Right lung (tissue), 5 donors: Measurements from ENCODE around the gene SLC22A7. TPM values are rescaled to one million over a fixed set of nuclear protein-coding genes. Genes with fewer than 3 reads are reported as not detected.
"Not testable (repeated sequence)": the region's sequence is repeated elsewhere in the genome, so short reads cannot be mapped to it uniquely, and the experiment has no call there.

Experiments
- DNase-seq, 2 donors: peaks; one replicate each; pipeline ENCODE4 v3.0.0-alpha.2; 2013
- polyA plus RNA-seq, 5 donors: library from polyadenylated mRNA; unstranded; fragments of 120-200 nt; gene quantifications; one replicate each; pipeline versions ENCODE4 v1.2.1 to v1.2.3, GENCODE V29; 2013; ENCODE audit warnings: inconsistent platforms in 1 of 5, low replicate concordance in 1 of 5; ENCODE audit not compliant: insufficient read length in 5 of 5, insufficient read depth in 1 of 5

The SLC22A7 gene
- polyA plus RNA-seq, 5 donors = 0.17 to 0.39 (median 0.24) TPM; not detected in 1

DNA sequence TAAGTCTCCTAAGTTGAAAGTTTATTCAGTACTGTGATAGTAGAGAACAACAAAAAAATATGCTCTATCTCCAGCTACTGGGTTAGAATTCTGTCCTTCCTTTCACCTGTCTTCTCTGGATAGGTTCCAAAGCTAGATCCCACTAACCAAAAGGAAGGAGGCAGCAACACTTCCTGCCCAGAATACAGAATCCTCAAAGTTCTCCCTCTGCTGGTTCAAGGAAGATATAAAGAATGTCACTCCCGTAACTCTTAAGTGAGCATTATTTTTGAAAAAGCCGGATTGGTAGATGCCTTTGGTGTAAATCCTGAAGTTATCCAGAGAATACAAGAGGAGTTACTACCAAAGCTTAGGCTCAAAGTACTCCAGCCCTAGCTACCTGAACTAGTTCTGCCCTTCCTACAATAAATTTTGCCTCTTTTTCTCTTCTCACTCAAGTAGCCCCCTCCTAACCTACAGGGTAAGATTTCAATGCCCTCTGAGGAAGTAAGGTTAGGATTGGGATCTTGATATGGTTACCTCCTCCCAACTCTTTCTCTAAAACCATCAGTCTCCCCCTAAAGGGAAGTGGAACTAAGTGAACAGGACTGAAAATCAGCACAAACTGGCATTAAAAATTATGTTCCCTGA, 36.5 kb downstream of the SLC22A7 start:
- peak; percentile 26 to 30 for DNase-seq

DNA sequence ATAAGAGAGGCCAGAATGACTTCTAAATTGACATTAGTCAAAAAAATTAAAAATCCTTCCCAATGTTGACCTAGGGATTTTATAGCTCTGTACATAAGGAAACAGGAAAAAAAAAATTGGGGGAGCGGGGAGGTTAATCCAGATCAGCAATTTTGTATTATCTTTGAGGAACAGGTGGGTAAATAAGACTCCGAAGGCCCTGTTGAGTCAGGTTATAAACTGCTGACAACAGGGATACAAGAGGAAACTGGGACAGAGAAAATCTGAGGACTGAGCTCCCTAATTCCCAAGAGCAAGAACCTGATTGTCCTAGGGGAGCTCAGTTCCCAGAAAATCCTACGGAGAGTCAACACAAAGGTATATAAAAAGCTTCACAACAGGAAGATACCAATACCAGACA, 37.4 kb downstream of the SLC22A7 start:
- DNase-seq = no peak

DNA sequence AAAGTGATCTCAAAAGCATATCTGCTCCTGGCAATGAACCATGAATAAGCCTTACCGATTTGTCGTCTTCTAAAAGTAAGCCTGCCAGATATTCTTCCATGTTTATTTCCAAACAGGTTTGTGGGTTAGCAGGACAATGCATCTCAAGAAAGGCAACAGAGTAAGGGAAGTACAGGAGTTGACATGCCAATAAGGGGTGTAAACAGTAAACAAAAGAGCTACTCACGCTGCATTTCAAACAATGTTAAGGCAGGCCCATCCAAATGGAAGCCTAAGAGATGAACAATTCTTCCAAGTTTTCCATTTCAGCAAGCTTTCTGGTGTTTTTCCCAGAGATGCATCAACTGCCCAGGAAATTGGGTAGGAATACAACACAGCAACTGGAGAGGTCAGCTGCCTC, 38.3 kb downstream of the SLC22A7 start:
- DNase-seq = no peak

DNA sequence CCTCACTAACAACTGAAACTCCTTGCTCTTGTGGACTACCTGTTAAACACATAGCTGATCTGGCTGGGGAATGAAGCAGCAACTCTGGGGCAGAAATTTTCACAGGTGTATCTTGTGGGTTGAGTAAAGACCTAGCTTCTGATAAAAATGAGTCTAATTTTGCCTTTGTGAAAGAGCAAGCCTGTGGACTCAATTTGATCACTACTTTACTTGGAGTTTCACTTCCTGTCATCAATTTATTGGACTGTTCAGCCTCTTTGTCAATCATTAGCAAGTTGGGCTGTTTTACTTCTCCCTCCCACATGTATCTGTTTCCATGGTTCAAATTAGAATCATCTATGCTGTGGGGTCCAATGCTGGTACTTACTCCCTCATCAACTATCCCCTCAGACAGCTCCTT, 40.2 kb downstream of the SLC22A7 start:
- no peak for DNase-seq

DNA sequence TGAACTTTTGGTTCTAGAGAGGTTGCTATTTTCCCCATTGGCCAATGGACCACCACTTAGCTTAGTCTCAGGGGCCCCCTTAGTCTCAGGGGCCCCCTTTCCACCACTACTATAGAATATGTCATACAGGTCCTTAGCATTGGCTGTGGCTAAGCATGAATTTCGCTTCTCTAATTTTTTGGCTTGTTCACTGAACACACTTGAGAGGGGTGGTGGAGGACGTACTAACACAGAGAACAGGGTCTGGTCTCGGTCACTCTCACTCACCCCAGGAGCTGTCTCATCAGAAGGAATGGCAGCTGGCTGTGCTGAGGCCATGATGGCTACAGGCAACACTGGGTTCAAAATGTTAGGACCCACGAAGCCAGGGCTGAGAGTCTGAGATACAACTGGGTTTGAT, 41.1 kb downstream of the SLC22A7 start:
- no peak for DNase-seq

DNA sequence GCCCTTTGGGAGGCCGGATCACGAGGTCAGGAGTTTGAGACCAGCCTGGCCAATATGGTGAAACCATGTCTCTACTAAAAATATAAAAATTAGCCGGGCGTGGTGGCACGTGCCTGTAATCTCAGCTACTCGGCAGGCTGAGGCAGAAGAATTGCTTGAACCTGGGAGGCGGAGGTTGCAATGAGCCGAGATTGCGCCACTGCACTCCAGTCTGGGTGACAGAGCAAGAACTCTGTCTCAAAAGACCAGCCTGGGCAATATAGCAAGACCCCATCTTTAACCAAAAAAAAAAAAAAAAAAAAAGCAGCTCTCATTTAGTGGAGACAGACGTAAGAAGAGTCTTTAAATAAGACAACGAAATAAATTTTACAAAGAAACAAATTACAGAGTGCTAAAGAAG, 48.2 kb downstream of the SLC22A7 start:
- DNase-seq = not testable (repeated sequence)

DNA sequence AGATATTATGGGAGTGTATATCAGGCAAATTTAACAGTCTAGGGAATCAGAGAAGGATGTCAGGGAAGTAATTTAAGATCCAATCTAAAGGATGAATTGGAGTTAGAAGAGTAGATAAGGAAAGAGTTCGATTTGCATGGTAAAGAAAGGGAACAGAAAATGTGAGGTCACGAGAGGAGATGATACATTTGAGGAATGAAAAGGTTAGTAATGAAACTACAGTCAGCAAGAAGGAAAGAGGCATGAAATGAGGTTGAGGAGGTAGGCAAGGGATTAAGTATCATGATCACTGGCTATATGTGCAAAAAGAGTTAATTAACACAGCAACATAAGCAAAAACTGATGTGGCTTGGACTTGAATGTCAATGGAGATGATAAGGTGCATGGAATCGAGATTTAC, 49.0 kb downstream of the SLC22A7 start:
- DNase-seq = no peak

DNA sequence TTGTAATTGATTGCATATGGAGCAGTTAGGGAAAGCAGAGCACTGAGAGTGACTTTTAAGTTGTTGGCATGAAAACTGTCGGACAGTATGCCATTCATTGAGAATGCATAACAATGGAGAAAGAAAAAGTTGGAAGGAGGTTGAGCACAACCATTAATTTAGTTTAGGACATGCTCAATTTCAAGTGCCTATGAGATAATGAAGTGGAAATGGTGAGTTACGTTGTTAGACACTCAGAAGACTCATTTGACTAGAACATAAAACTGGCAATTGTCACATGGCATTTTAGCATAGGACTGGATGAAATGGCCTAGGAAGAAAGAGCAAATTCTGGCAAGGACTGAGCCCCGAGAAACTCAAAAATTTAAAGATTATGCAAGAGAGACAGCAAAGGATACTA, 49.4 kb downstream of the SLC22A7 start:
- DNase-seq = no peak

DNA sequence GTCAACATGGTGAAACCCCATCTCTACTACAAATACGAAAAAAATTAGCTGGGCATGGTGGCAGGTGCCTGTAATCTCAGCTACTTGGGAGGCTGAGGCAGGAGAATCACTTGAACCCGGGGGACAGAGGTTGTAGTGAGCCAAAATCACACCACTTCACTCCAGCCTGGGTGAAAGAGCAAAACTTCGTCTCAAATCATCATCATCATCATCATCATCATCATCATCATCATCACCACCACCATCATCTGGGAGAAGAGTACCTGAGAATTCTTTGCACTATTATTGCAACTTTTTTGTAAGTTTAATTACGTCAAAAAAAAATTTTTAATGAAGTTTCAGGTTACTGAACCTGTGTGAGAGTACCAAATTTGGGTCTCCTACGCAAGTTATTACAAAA, 53.9 kb downstream of the SLC22A7 start:
- DNase-seq = not testable (repeated sequence)

Other genes starting within 250 kb of the SLC22A7 start
- gene CUL7, start 244.4 kb upstream of the SLC22A7 start, polyA plus RNA-seq = 10 to 100 TPM; 33.6 to 51.1 (median 42.4) TPM
- gene MRPL2, start 238.8 kb upstream of the SLC22A7 start, polyA plus RNA-seq = 10 to 100 TPM; 35.8 to 54.1 (median 43.8) TPM
- 10 to 100 TPM; 44.0 to 59.8 (median 45.1) TPM for gene KLC4, start 238.6 kb upstream of the SLC22A7 start, polyA plus RNA-seq
- 100 to 1,000 TPM; 232 to 304 (median 271) TPM for gene PTK7, start 221.9 kb upstream of the SLC22A7 start, polyA plus RNA-seq
- gene SRF, start 127.0 kb upstream of the SLC22A7 start, polyA plus RNA-seq = 10 to 100 TPM; 20.5 to 31.5 (median 27.1) TPM
- gene CUL9, start 116.1 kb upstream of the SLC22A7 start, polyA plus RNA-seq = 10 to 100 TPM; 32.2 to 40.3 (median 37.6) TPM
- gene DNPH1, start 68.8 kb upstream of the SLC22A7 start, polyA plus RNA-seq = 10 to 100 TPM; 21.3 to 44.9 (median 28.6) TPM
- under 1 TPM; 0.27 to 0.87 (median 0.56) TPM for gene TTBK1, start 54.8 kb upstream of the SLC22A7 start, polyA plus RNA-seq
- 1 to 10 TPM; 3.1 to 6.2 (median 3.9) TPM for gene CRIP3, start 10.6 kb downstream of the SLC22A7 start, polyA plus RNA-seq
- 10 to 100 TPM; 25.8 to 35.4 (median 31.6) TPM for gene ZNF318, start 71.4 kb downstream of the SLC22A7 start, polyA plus RNA-seq
- 10 to 100 TPM; 19.7 to 29.2 (median 25.5) TPM for gene ABCC10, start 129.3 kb downstream of the SLC22A7 start, polyA plus RNA-seq
- 1 to 10 TPM; 1.2 to 2.6 (median 1.8) TPM for gene DLK2, start 157.3 kb downstream of the SLC22A7 start, polyA plus RNA-seq
- 10 to 100 TPM; 32.6 to 45.4 (median 42.9) TPM for gene TJAP1, start 179.3 kb downstream of the SLC22A7 start, polyA plus RNA-seq
- gene LRRC73, start 212.1 kb downstream of the SLC22A7 start, polyA plus RNA-seq = 1 to 10 TPM in 1 of 5 donors, under 1 TPM in 4; 0.20 to 1.0 (median 0.58) TPM
- gene YIPF3, start 218.7 kb downstream of the SLC22A7 start, polyA plus RNA-seq = 100 to 1,000 TPM; 120 to 150 (median 135) TPM
- gene POLR1C, start 218.8 kb downstream of the SLC22A7 start, polyA plus RNA-seq = 10 to 100 TPM; 33.8 to 37.9 (median 37.0) TPM